K562 (cell line): ENCODE measurements around the gene WSCD2. TPM values are rescaled to one million over a fixed set of nuclear protein-coding genes. Genes with fewer than 3 reads are reported as not detected.

ENCODE experiments used
- ATAC-seq: fragments of 200-7000 bp; cut with Tn5 transposase; 3 replicates; pipeline ENCODE4 v1.9.1; 2020; ENCODE audit warnings: moderate library complexity
- BruUV-seq: library from RNA; stranded (reverse); fragments of 400-500 nt; replicated peaks from 2 replicates; lab custom pipeline; 2021; lab: Mats Ljungman, UMichigan
- CTCF ChIA-PET: fragments of 300-600 bp; formaldehyde crosslinking; extraction: SDS; loops from one replicate; lab custom pipeline; 2021; ENCODE audit warnings: low intra/inter-chr PET ratio; lab: Yijun Ruan, JAX
- POLR2A ChIA-PET: fragments of 300-600, 350-650 bp; sonication (Branson Sonifier 250); formaldehyde crosslinking; extraction: SDS; loops from one replicate; lab custom pipeline; 2021; ENCODE audit warnings: antibody characterized with exemption, inconsistent platforms; lab: Yijun Ruan, JAX
- DNase-seq, 4 experiments: peaks; one replicate each; pipeline versions ENCODE4 v3.0.0 to v3.0.0-alpha.2; 2011 to 2018; ENCODE audit warnings: low spot score in 3 of 4, mixed read lengths in 3 of 4; ENCODE audit errors: extremely low read depth in 1 of 4
- FAIRE-seq: peaks from 2 replicates; lab custom pipeline; 2011; peaks lifted over from hg19 to GRCh38; lab: Jason Lieb, UNC
- H2AFZ ChIP-seq: 2 replicates; pipeline ENCODE4 v1.6.0; 2011; ENCODE audit warnings: low read depth, low read length, control low read depth, inconsistent platforms
- H3K27ac ChIP-seq: fragments of 200-600 bp; 3 replicates; pipeline ENCODE4 v1.8.0; 2011; ENCODE audit warnings: low read depth, mild to moderate bottlenecking, control low read depth, inconsistent platforms, low read length, moderate library complexity, mixed read lengths; ENCODE audit errors: extremely low read depth
- H3K27me3 ChIP-seq, 2 experiments: fragments of 300-600 bp in 1 of 2; 2 replicates in 1 of 2; 3 replicates in 1 of 2; pipeline versions ENCODE4 v1.6.0 to v1.8.0; 2011; ENCODE audit warnings: inconsistent platforms in 2 of 2, low read length in 2 of 2, mild to moderate bottlenecking in 1 of 2, mixed read lengths in 1 of 2, moderate library complexity in 1 of 2; ENCODE audit not compliant: control insufficient read depth in 2 of 2, insufficient read depth in 2 of 2
- H3K36me3 ChIP-seq: fragments of 300-600 bp; 3 replicates; pipeline ENCODE4 v1.8.0; 2011; ENCODE audit warnings: mild to moderate bottlenecking, low read length, inconsistent platforms; ENCODE audit not compliant: control insufficient read depth, insufficient read depth
- H3K4me1 ChIP-seq, 2 experiments: fragments of 200-600 bp in 1 of 2; replicated peaks in 1 of 2; 2 replicates in 1 of 2; 3 replicates in 1 of 2; pipeline versions ENCODE4 v1.5.1 to v1.8.0; 2011; ENCODE audit warnings: inconsistent platforms in 2 of 2, low read length in 2 of 2, mild to moderate bottlenecking in 1 of 2, mixed read lengths in 1 of 2, moderate library complexity in 1 of 2; ENCODE audit not compliant: control insufficient read depth in 2 of 2, insufficient read depth in 2 of 2
- H3K4me2 ChIP-seq: 2 replicates; pipeline ENCODE4 v1.6.1; 2011; ENCODE audit warnings: low read length, control low read depth, inconsistent platforms, mixed read lengths; ENCODE audit not compliant: insufficient read depth
- H3K4me3 ChIP-seq: fragments of 200-600 bp; sonication (generic), shearing (Covaris generic); 2 replicates; pipeline ENCODE4 v1.5.1; 2016; ENCODE audit warnings: control low read depth, inconsistent platforms
- H3K79me2 ChIP-seq: fragments of 200-600 bp; 3 replicates; pipeline ENCODE4 v1.8.0; 2011; ENCODE audit warnings: low read length, inconsistent platforms; ENCODE audit not compliant: control insufficient read depth, insufficient read depth
- H3K9ac ChIP-seq, 2 experiments: 2 replicates each; pipeline versions ENCODE4 v1.6.0 to v1.6.1; 2011; ENCODE audit warnings: low read depth in 2 of 2, low read length in 2 of 2, control low read depth in 1 of 2, inconsistent platforms in 1 of 2, mild to moderate bottlenecking in 1 of 2, mixed read lengths in 1 of 2; ENCODE audit not compliant: insufficient read depth in 1 of 2
- H3K9me1 ChIP-seq: one replicate; pipeline ENCODE4 v1.6.0; 2011; ENCODE audit warnings: inconsistent platforms, mild to moderate bottlenecking, low read length, moderate library complexity; ENCODE audit not compliant: control insufficient read depth, insufficient read depth
- H3K9me3 ChIP-seq: replicated peaks from 2 replicates; pipeline ENCODE4 v1.5.1; 2011; ENCODE audit warnings: low read depth, low read length, inconsistent platforms; ENCODE audit not compliant: control insufficient read depth, insufficient read depth
- H4K20me1 ChIP-seq: replicated peaks from 2 replicates; pipeline ENCODE4 v1.6.1; 2011; ENCODE audit warnings: low read length, inconsistent platforms, mixed read lengths; ENCODE audit not compliant: control insufficient read depth, insufficient read depth
- KAT8 ChIP-seq: fragments of 450-650 bp; IDR thresholded peaks from 2 replicates; pipeline ENCODE4 v1.6.1; 2016; ENCODE audit warnings: low read depth, mild to moderate bottlenecking
- KLF1 ChIP-seq: fragments of 450-650 bp; IDR thresholded peaks from 2 replicates; pipeline ENCODE4 v1.6.1; 2016; ENCODE audit warnings: missing genetic modification characterization, missing compliant biosample characterization
- NCOA4 ChIP-seq: fragments of 450-650 bp; IDR thresholded peaks from 2 replicates; pipeline ENCODE4 v1.6.1; 2018; ENCODE audit warnings: mild to moderate bottlenecking; ENCODE audit not compliant: partially characterized antibody
- ZFX ChIP-seq: sonication (generic); formaldehyde crosslinking; IDR thresholded peaks from 2 replicates; pipeline ENCODE4 v1.8.0; 2022; ENCODE audit warnings: mild to moderate bottlenecking, missing genetic modification reagents, moderate library complexity
- in situ Hi-C: fragments of 300-500 bp; cut with MboI; formaldehyde crosslinking; loops from 4 replicates; pipeline ENCODE4 v1.15.0; 2018; ENCODE audit warnings: inconsistent platforms, mixed read lengths
- intact Hi-C: fragments of 100-400 bp; cut with micrococcal nuclease; formaldehyde crosslinking; loops from 2 replicates; pipeline ENCODE4 v1.14.2; 2022
- polyA plus RNA-seq, 8 experiments: library from polyadenylated mRNA; depleted of rRNA in 4 of 8; stranded (reverse) in 5 of 8; unstranded in 3 of 8; fragments of >200 nt; fragmentation: Nextera tagmentation in 2 of 8; fragmentation: Illumina TruSeq in 1 of 8; extraction: Ambion mirVana in 2 of 8; extraction: Trizol in 1 of 8; gene quantifications; 2 replicates each; pipeline versions ENCODE4 v1.2.1 to v1.2.3, GENCODE V29; 2011 to 2014; ENCODE audit warnings: inconsistent platforms in 1 of 8, missing spikeins in 1 of 8
- total RNA-seq, 7 experiments: library from RNA; depleted of rRNA in 6 of 7; stranded (reverse); fragments of >200 nt in 6 of 7; fragmentation: Illumina TruSeq in 2 of 7; extraction: Trizol in 2 of 7; gene quantifications; 2 replicates each; pipeline versions ENCODE4 v1.2.1 to v1.2.3, GENCODE V29; 2011 to 2021; ENCODE audit warnings: low replicate concordance in 1 of 7
- TF ChIP-seq, protein P1 (sequence below): fragments of 200-800 bp; sonication (Bioruptor generic); IDR thresholded peaks from 2 replicates; pipeline ENCODE4 v1.6.1; 2016; ENCODE audit warnings: missing genetic modification characterization, missing compliant biosample characterization

Gene WSCD2
- total and polyA plus RNA-seq, 9 of the 15 experiments (the other 6 are each of a cell fraction or from before 2014, with no cell fraction given) = 0.72 to 14.1 (median 4.0) TPM

DNA sequence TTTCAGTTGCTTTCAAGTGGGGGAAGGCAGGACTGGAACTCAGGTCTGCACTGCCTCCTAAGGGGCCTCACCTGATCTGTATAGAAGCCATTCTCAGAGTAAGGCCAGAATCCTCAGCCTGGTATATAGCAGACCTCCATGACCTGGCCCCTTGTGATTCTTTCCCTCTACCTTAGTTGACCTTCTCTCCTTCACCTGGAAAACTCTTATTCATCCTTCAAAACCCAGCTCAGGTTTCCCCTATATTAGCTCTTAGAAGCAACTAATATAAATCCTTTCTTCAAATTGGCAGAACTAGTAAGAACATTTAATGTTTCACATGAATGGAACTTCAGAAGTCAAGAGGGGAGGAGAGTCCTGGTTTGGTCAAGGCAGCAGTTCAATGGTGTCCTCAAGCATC lies 26.0 kb upstream of the WSCD2 start:
- no peaks in the 10 kb centered on the region for H3K36me3 ChIP-seq
- TF ChIP-seq ZFX (no peak), NCOA4 (no peak), KAT8 (no peak), KLF1 (tag) (no peak)
- TF ChIP-seq, protein P1, sequence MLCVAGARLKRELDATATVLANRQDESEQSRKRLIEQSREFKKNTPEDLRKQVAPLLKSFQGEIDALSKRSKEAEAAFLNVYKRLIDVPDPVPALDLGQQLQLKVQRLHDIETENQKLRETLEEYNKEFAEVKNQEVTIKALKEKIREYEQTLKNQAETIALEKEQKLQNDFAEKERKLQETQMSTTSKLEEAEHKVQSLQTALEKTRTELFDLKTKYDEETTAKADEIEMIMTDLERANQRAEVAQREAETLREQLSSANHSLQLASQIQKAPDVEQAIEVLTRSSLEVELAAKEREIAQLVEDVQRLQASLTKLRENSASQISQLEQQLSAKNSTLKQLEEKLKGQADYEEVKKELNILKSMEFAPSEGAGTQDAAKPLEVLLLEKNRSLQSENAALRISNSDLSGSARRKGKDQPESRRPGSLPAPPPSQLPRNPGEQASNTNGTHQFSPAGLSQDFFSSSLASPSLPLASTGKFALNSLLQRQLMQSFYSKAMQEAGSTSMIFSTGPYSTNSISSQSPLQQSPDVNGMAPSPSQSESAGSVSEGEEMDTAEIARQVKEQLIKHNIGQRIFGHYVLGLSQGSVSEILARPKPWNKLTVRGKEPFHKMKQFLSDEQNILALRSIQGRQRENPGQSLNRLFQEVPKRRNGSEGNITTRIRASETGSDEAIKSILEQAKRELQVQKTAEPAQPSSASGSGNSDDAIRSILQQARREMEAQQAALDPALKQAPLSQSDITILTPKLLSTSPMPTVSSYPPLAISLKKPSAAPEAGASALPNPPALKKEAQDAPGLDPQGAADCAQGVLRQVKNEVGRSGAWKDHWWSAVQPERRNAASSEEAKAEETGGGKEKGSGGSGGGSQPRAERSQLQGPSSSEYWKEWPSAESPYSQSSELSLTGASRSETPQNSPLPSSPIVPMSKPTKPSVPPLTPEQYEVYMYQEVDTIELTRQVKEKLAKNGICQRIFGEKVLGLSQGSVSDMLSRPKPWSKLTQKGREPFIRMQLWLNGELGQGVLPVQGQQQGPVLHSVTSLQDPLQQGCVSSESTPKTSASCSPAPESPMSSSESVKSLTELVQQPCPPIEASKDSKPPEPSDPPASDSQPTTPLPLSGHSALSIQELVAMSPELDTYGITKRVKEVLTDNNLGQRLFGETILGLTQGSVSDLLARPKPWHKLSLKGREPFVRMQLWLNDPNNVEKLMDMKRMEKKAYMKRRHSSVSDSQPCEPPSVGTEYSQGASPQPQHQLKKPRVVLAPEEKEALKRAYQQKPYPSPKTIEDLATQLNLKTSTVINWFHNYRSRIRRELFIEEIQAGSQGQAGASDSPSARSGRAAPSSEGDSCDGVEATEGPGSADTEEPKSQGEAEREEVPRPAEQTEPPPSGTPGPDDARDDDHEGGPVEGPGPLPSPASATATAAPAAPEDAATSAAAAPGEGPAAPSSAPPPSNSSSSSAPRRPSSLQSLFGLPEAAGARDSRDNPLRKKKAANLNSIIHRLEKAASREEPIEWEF (CRISPR knock-in tag) = no peak
- H2AFZ ChIP-seq = no peak overlapping the region
- no peaks in the 10 kb centered on the region for H3K9me1 ChIP-seq
- intact Hi-C loops = no loop called here
- no peaks in the 10 kb centered on the region for H4K20me1 ChIP-seq
- no peak overlapping the region for H3K9ac ChIP-seq
- no TSS peak for BruUV-seq
- no peaks in the 10 kb centered on the region for H3K79me2 ChIP-seq
- DNase-seq (no peak), FAIRE-seq (no peak), ATAC-seq (no peak)
- H3K9me3 ChIP-seq = 0 out of 2 replicates have a peak, but pooled peaks cover 2% of the 10 kb centered on the region
- H3K4me3 ChIP-seq = no peak overlapping the region
- ChIA-PET POLR2A (interaction anchor here (0.9 to 1.4 kb wide), 6 partner anchors 10 to 66 kb away, joined by 3 to 5 read pairs (median 3); no protein-coding TSS in a partner anchor), CTCF (no interaction called here)
- H3K27me3 ChIP-seq = peaks cover 0 to 6% of the 10 kb centered on the region in 2 experiments; a peak in 2 of 5 replicates
- H3K4me2 ChIP-seq = no peak overlapping the region
- no peak overlapping the region for H3K27ac ChIP-seq
- in situ Hi-C loops = no loop called here
- H3K4me1 ChIP-seq = peaks cover 13 to 30% of the 10 kb centered on the region in 2 experiments; a peak in 4 of 5 replicates
